Lower leg skin (tissue), 3 donors: ENCODE results near the gene ATN1.

Experiments used
- POLR2A ChIP-seq, 2 donors: fragments of 450-650 bp; IDR thresholded peaks; one replicate each; pipeline ENCODE4 v1.6.1; 2016 to 2017; ENCODE audit warnings: antibody characterized with exemption in 2 of 2, mild to moderate bottlenecking in 1 of 2, moderate library complexity in 1 of 2
- TF ChIP-seq, protein P1 (sequence below), 3 donors: fragments of 450-650 bp; IDR thresholded peaks; one replicate each; pipeline ENCODE4 v1.5.1; 2016; ENCODE audit warnings: antibody characterized with exemption in 3 of 3, mild to moderate bottlenecking in 3 of 3, moderate library complexity in 2 of 3

GRCh38 chr12:6951551-6952120, 23.9 kb downstream of the ATN1 start:
- TF ChIP-seq, protein P1, sequence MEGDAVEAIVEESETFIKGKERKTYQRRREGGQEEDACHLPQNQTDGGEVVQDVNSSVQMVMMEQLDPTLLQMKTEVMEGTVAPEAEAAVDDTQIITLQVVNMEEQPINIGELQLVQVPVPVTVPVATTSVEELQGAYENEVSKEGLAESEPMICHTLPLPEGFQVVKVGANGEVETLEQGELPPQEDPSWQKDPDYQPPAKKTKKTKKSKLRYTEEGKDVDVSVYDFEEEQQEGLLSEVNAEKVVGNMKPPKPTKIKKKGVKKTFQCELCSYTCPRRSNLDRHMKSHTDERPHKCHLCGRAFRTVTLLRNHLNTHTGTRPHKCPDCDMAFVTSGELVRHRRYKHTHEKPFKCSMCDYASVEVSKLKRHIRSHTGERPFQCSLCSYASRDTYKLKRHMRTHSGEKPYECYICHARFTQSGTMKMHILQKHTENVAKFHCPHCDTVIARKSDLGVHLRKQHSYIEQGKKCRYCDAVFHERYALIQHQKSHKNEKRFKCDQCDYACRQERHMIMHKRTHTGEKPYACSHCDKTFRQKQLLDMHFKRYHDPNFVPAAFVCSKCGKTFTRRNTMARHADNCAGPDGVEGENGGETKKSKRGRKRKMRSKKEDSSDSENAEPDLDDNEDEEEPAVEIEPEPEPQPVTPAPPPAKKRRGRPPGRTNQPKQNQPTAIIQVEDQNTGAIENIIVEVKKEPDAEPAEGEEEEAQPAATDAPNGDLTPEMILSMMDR (IDR thresholded peaks at IDR 0.05): no peak
- no peak for TF ChIP-seq POLR2A (IDR thresholded peaks at IDR 0.05)
